Right ventricle myocardium superior (tissue), 1 donor: ENCODE data around the gene PTGR3. TPM values are rescaled to one million over a fixed set of nuclear protein-coding genes. Genes with fewer than 3 reads are reported as not detected.

Experiments
- ATAC-seq: fragments of 200-7000 bp; cut with Tn5 transposase; one replicate; pipeline ENCODE4 v1.9.1; 2020; ENCODE audit warnings: mild to moderate bottlenecking; ENCODE audit not compliant: poor library complexity
- DNase-seq: peaks from one replicate; pipeline ENCODE4 v3.0.0-alpha.2; 2020
- intact Hi-C: fragments of 100-400 bp; cut with DNase I; formaldehyde crosslinking; loops from one replicate; pipeline ENCODE4 v1.11.2; 2022
- total RNA-seq: library from RNA; stranded (reverse); fragmentation: NEBNext Ultra II Directional; extraction: Animal tissue kit (Norgen Biotek cat#: 25700); gene quantifications from one replicate; pipeline ENCODE4 v1.2.1, GENCODE V29; 2021
- donor health status: DM: no; HTN: yes; CAD: no; lungs with severe emphysema.

PTGR3 gene
- total RNA-seq, 1 donor from 2014 or later, result 81.5 TPM

- DNase-seq, result peak; percentile 53
- peak; percentile 48 for ATAC-seq
- intact Hi-C loops, result no loop called here
Measured at GRCh38 chr18:75161256-75162028, 47.5 kb downstream of the PTGR3 start.

- ATAC-seq, result no peak
- intact Hi-C loops, result no loop called here
- no peak for DNase-seq
Measured at GRCh38 chr18:75160364-75160763, 48.6 kb downstream of the PTGR3 start.

GRCh38 chr18:75159646-75160356 is 49.1 kb downstream of the PTGR3 start:
- intact Hi-C loops, result no loop called here
- ATAC-seq, result no peak
- DNase-seq, result no peak

GRCh38 chr18:75159238-75159518 is 49.8 kb downstream of the PTGR3 start:
- ATAC-seq (no peak), DNase-seq (no peak)
- intact Hi-C loops, result no loop called here

Other genes starting within 250 kb of the PTGR3 start
- gene TSHZ1, start 1.7 kb upstream of the PTGR3 start, total RNA-seq, result 24.0 TPM
- not detected for gene SMIM21, start 218.6 kb upstream of the PTGR3 start, total RNA-seq